GM12801 (cell line): ENCODE measurements around the gene NPFFR1.

Source experiments
- CTCF ChIP-seq: IDR thresholded peaks from one replicate; pipeline ENCODE4 v1.5.1; 2011; ENCODE audit warnings: control low read depth; ENCODE audit not compliant: insufficient read length; ENCODE audit errors: extremely low read depth

NPFFR1 gene

GRCh38 chr10:70221030-70221429, 62.8 kb downstream of the NPFFR1 start:
- no peak for TF ChIP-seq CTCF

GRCh38 chr10:70212879-70213278, 70.9 kb downstream of the NPFFR1 start:
- TF ChIP-seq CTCF, result no peak

- TF ChIP-seq CTCF, result no peak
These were observed 71.5 kb downstream of the NPFFR1 start for GRCh38 chr10:70212277-70212676.

GRCh38 chr10:70206762-70207161, 77.0 kb downstream of the NPFFR1 start:
- TF ChIP-seq CTCF, result no peak

- TF ChIP-seq CTCF, result no peak
These were observed 82.7 kb downstream of the NPFFR1 start for GRCh38 chr10:70201105-70201504.

- no peak for TF ChIP-seq CTCF
These were observed 84.9 kb downstream of the NPFFR1 start for GRCh38 chr10:70198696-70199466.
